Gastrocnemius medialis (tissue), 4 donors: ENCODE results near the gene SLC45A1.

Experiments used
- CTCF ChIP-seq, 5 experiments: fragments of 450-650 bp in 3 of 5; fragments of 200-600 bp in 2 of 5; sonication (generic) in 2 of 5; IDR thresholded peaks in 4 of 5; conservative IDR thresholded peaks in 1 of 5; 1 replicate in 4 of 5; 2 replicates in 1 of 5; pipeline ENCODE4 v1.5.1; 2016 to 2019; ENCODE audit warnings: antibody characterized with exemption in 5 of 5, mild to moderate bottlenecking in 3 of 5, moderate library complexity in 3 of 5
- POLR2A ChIP-seq, 2 donors: fragments of 450-650 bp; IDR thresholded peaks; one replicate each; pipeline ENCODE4 v1.6.1; 2017; ENCODE audit warnings: antibody characterized with exemption in 2 of 2, mild to moderate bottlenecking in 2 of 2, moderate library complexity in 2 of 2

GRCh38 chr1:8313231-8313630, 4.7 kb upstream of the SLC45A1 start:
- no peak for TF ChIP-seq POLR2A (IDR thresholded peaks at IDR 0.05)
- no peak for TF ChIP-seq CTCF (IDR thresholded peaks at IDR 0.05 in 4 of 5, conservative IDR thresholded peaks at IDR 0.05 in 1 of 5)
